Effector memory CD8-positive, alpha-beta T cell (primary cell): Measurements from ENCODE around the gene TMEM9B.
A peak's percentile ranks its signal among the peaks of the same experiment; 100 is the strongest.

Experiments used
- ATAC-seq: fragments of 150-1000 bp; cut with Tn5 transposase; replicated peaks from 2 replicates; pipeline ENCODE4 v1.10.0; 2021; ENCODE audit warnings: mild to moderate bottlenecking, moderate library complexity
- DNase-seq, 3 experiments: peaks; one replicate each; pipeline ENCODE4 v3.0.0; 2021
- H3K27ac Mint-ChIP-seq, 2 donors: one replicate each; pipeline ENCODE4 v1.8.0; 2022; ENCODE audit warnings: mild to moderate bottlenecking in 2 of 2, mixed read lengths in 2 of 2, moderate library complexity in 2 of 2
- H3K27me3 Mint-ChIP-seq, 2 donors: one replicate each; pipeline ENCODE4 v1.8.0; 2022; ENCODE audit warnings: mixed read lengths in 2 of 2
- H3K36me3 Mint-ChIP-seq: one replicate; pipeline ENCODE4 v1.8.0; 2022; ENCODE audit warnings: mild to moderate bottlenecking, moderate library complexity, mixed read lengths; ENCODE audit not compliant: insufficient read depth
- H3K4me1 Mint-ChIP-seq, 2 donors: one replicate each; pipeline ENCODE4 v1.8.0; 2022; ENCODE audit warnings: low read depth in 2 of 2, mixed read lengths in 2 of 2
- H3K4me3 Mint-ChIP-seq, 2 donors: one replicate each; pipeline ENCODE4 v1.8.0; 2022; ENCODE audit warnings: mild to moderate bottlenecking in 2 of 2, mixed read lengths in 2 of 2, moderate library complexity in 2 of 2
- H3K9me3 Mint-ChIP-seq, 2 donors: one replicate each; pipeline ENCODE4 v1.8.0; 2022; ENCODE audit warnings: mixed read lengths in 2 of 2

The TMEM9B gene

GRCh38 chr11:8910649-8911026, 53.6 kb downstream of the TMEM9B start:
- no peaks in the 10 kb centered on the region for H3K27me3 Mint-ChIP-seq
- peak overlapping the region; percentile 86 to 94 for H3K4me3 Mint-ChIP-seq
- H3K9me3 Mint-ChIP-seq: no peaks in the 10 kb centered on the region
- H3K4me1 Mint-ChIP-seq: peaks cover 24 to 37% of the 10 kb centered on the region in 2 donors
- DNase-seq (peak in 1 of 3 experiments; percentile 5), ATAC-seq (peak; percentile 25)
- peaks cover 21% of the 10 kb centered on the region for H3K36me3 Mint-ChIP-seq
- peak overlapping the region; percentile 87 to 91 for H3K27ac Mint-ChIP-seq

GRCh38 chr11:8908099-8908498, 56.1 kb downstream of the TMEM9B start:
- DNase-seq: no peak
- H3K4me1 Mint-ChIP-seq: peaks cover 10 to 21% of the 10 kb centered on the region in 2 donors
- H3K27me3 Mint-ChIP-seq: no peaks in the 10 kb centered on the region
- no peak overlapping the region for H3K4me3 Mint-ChIP-seq
- H3K27ac Mint-ChIP-seq: no peak overlapping the region
- peaks cover 20% of the 10 kb centered on the region for H3K36me3 Mint-ChIP-seq
- no peak for ATAC-seq
- H3K9me3 Mint-ChIP-seq: no peaks in the 10 kb centered on the region

- Mint-ChIP-seq H3K4me3 (no peak overlapping the region), H3K27ac (no peak overlapping the region)
- ATAC-seq: no peak
These were observed 57.1 kb downstream of the TMEM9B start for GRCh38 chr11:8907116-8907515.

GRCh38 chr11:8905528-8906165, 58.6 kb downstream of the TMEM9B start:
- no peak for DNase-seq
- peaks cover 8 to 17% of the 10 kb centered on the region in 2 donors for H3K4me1 Mint-ChIP-seq
- no peak overlapping the region for H3K4me3 Mint-ChIP-seq
- no peak overlapping the region for H3K27ac Mint-ChIP-seq
- H3K27me3 Mint-ChIP-seq: peaks cover 0 to 13% of the 10 kb centered on the region in 2 donors
- no peaks in the 10 kb centered on the region for H3K9me3 Mint-ChIP-seq
- peaks cover 12% of the 10 kb centered on the region for H3K36me3 Mint-ChIP-seq
- no peak for ATAC-seq

More at GRCh38 chr11:8907116-8907515, 57.1 kb downstream of the TMEM9B start:
- DNase-seq: no peak
- H3K9me3 Mint-ChIP-seq: no peaks in the 10 kb centered on the region
- H3K27me3 Mint-ChIP-seq: peaks cover 0 to 5% of the 10 kb centered on the region in 2 donors
- H3K36me3 Mint-ChIP-seq: peaks cover 16% of the 10 kb centered on the region
- H3K4me1 Mint-ChIP-seq: peaks cover 10 to 18% of the 10 kb centered on the region in 2 donors

GRCh38 chr11:8899119-8899753, 65.0 kb downstream of the TMEM9B start:
- no peak for ATAC-seq
- H3K36me3 Mint-ChIP-seq: peaks cover 2% of the 10 kb centered on the region
- H3K27me3 Mint-ChIP-seq: peaks cover 0 to 13% of the 10 kb centered on the region in 2 donors
- H3K9me3 Mint-ChIP-seq: peaks cover 0 to 9% of the 10 kb centered on the region in 2 donors
- DNase-seq: no peak
- no peaks in the 10 kb centered on the region for H3K4me1 Mint-ChIP-seq
- no peak overlapping the region for H3K4me3 Mint-ChIP-seq
- H3K27ac Mint-ChIP-seq: no peak overlapping the region
